Hepatocyte (in vitro differentiated cells): Measurements from ENCODE around the gene ABHD2. TPM values are rescaled to one million over a fixed set of nuclear protein-coding genes. Genes with fewer than 3 reads are reported as not detected.
"Not testable (repeated sequence)": the region's sequence is repeated elsewhere in the genome, so short reads cannot be mapped to it uniquely, and the experiment has no call there.

Source experiments
- DNase-seq: peaks from one replicate; pipeline ENCODE4 v3.0.0-alpha.2; 2016; ENCODE audit warnings: low spot score
- H2AFZ ChIP-seq: fragments of 200-600 bp; sonication (generic); 2 replicates; pipeline ENCODE4 v1.6.0; 2016; ENCODE audit warnings: antibody characterized with exemption, mild to moderate bottlenecking
- H3K27ac ChIP-seq: fragments of 200-600 bp; sonication (generic); 2 replicates; pipeline ENCODE4 v1.5.1; 2016; ENCODE audit warnings: mild to moderate bottlenecking
- H3K27me3 ChIP-seq: fragments of 200-600 bp; sonication (generic); 2 replicates; pipeline ENCODE4 v1.6.1; 2016
- H3K36me3 ChIP-seq: fragments of 200-600 bp; sonication (generic); replicated peaks from 2 replicates; pipeline ENCODE4 v1.5.1; 2016; ENCODE audit warnings: low read depth; ENCODE audit not compliant: insufficient read depth
- H3K4me1 ChIP-seq: fragments of 200-600 bp; sonication (generic); 2 replicates; pipeline ENCODE4 v1.5.1; 2016; ENCODE audit warnings: mild to moderate bottlenecking, moderate library complexity; ENCODE audit not compliant: insufficient read depth
- H3K4me2 ChIP-seq: fragments of 200-600 bp; sonication (generic); 2 replicates; pipeline ENCODE4 v1.6.0; 2016
- H3K4me3 ChIP-seq: fragments of 200-600 bp; sonication (generic); 2 replicates; pipeline ENCODE4 v1.5.1; 2016; ENCODE audit warnings: mild to moderate bottlenecking
- H3K79me2 ChIP-seq: fragments of 200-600 bp; sonication (generic); 2 replicates; pipeline ENCODE4 v1.6.0; 2017; ENCODE audit warnings: mild to moderate bottlenecking
- H3K9me2 ChIP-seq: fragments of 200-600 bp; sonication (generic); replicated peaks from 2 replicates; pipeline ENCODE4 v1.6.0; 2017; ENCODE audit warnings: mild to moderate bottlenecking; ENCODE audit not compliant: insufficient read depth
- H3K9me3 ChIP-seq: fragments of 200-600 bp; sonication (generic); 2 replicates; pipeline ENCODE4 v1.5.1; 2016; ENCODE audit warnings: low read depth, mild to moderate bottlenecking
- H4K20me1 ChIP-seq: fragments of 200-600 bp; sonication (generic); 2 replicates; pipeline ENCODE4 v1.6.0; 2016; ENCODE audit warnings: mild to moderate bottlenecking; ENCODE audit not compliant: insufficient read depth, poor library complexity, severe bottlenecking
- CTCF ChIP-seq: fragments of 200-600 bp; sonication (generic); IDR thresholded peaks from 2 replicates; pipeline ENCODE4 v1.5.1; 2016; ENCODE audit warnings: antibody characterized with exemption, mild to moderate bottlenecking; ENCODE audit not compliant: poor library complexity
- EZH2 ChIP-seq: fragments of 200-600 bp; sonication (generic); IDR thresholded peaks from 2 replicates; pipeline ENCODE4 v1.6.1; 2016; ENCODE audit warnings: antibody characterized with exemption, mild to moderate bottlenecking, borderline replicate concordance
- EZH2phosphoT487 ChIP-seq: fragments of 200-600 bp; sonication (generic); IDR thresholded peaks from one replicate; pipeline ENCODE4 v1.6.1; 2018; ENCODE audit warnings: antibody characterized with exemption, mild to moderate bottlenecking, low read depth, moderate library complexity; ENCODE audit not compliant: unreplicated experiment, severe bottlenecking
- WGBS: methylation state at CpG from one replicate; pipeline ENCODE4 v1.1.6; 2016; ENCODE audit warnings: low lambda C conversion rate; ENCODE audit errors: missing lambda C conversion rate; 5-methylcytosine and 5-hydroxymethylcytosine counted together
- polyA plus RNA-seq: library from polyadenylated mRNA; unstranded; fragments of >200 nt; fragmentation: Nextera tagmentation; extraction: Ambion mirVana; gene quantifications from 2 replicates; pipeline ENCODE4 v1.2.1, GENCODE V29; 2016
- small RNA-seq: library from RNA; depleted of rRNA; stranded (forward); fragments of <200 nt; gene quantifications from one replicate; pipeline ENCODE3, GENCODE V24; 2014
- total RNA-seq: library from RNA; depleted of rRNA; stranded (reverse); fragments of >200 nt; gene quantifications from 2 replicates; pipeline ENCODE4 v1.2.3, GENCODE V29; 2014

The ABHD2 gene
- total and polyA plus RNA-seq, 2 experiments from 2014 or later, result 11.7 to 59.7 TPM

- Histone ChIP-seq H3K27me3 (no peaks in the 10 kb centered on the region), H3K4me3 (no peak overlapping the region), H4K20me1 (no peaks in the 10 kb centered on the region), H3K4me1 (peaks cover 4% of the 10 kb centered on the region), H3K4me2 (no peak overlapping the region), H2AFZ (no peak overlapping the region), H3K9me2 (no peaks in the 10 kb centered on the region), H3K9me3 (no peaks in the 10 kb centered on the region), H3K36me3 (no peaks in the 10 kb centered on the region), H3K27ac (no peak overlapping the region), H3K79me2 (peaks cover 13% of the 10 kb centered on the region)
- 99% methylated on average over 2 of the region's 2 CpGs for WGBS
- no peak for TF ChIP-seq EZH2phosphoT487
- TF ChIP-seq EZH2, result no peak
- no peak for TF ChIP-seq CTCF
- no peak for DNase-seq
Observed at GRCh38 chr15:89248584-89248983, 160.3 kb downstream of the ABHD2 start.

- not testable (repeated sequence) for H4K20me1 ChIP-seq, H3K36me3 ChIP-seq, DNase-seq, H3K9me2 ChIP-seq, H3K4me3 ChIP-seq, H2AFZ ChIP-seq, H3K4me1 ChIP-seq, H3K9me3 ChIP-seq, H3K4me2 ChIP-seq, H3K27me3 ChIP-seq, H3K27ac ChIP-seq
- WGBS, result 94% methylated on average over 5 of the region's 5 CpGs
- peaks cover 13% of the 10 kb centered on the region for H3K79me2 ChIP-seq
Observed at GRCh38 chr15:89250142-89250541, 161.9 kb downstream of the ABHD2 start.

Small RNAs within 50 kb of the gene (small RNA-seq; reads per million reads assigned to genes)
- not detected for gene RNU7-195P

Other genes starting within 250 kb of the ABHD2 start
- gene HAPLN3, start 192.9 kb upstream of the ABHD2 start, total RNA-seq, result 4.1 and 4.2 TPM in 2 replicates
- gene HAPLN3, start 192.9 kb upstream of the ABHD2 start, polyA plus RNA-seq, result 6.6 and 7.2 TPM in 2 replicates
- 337 and 471 TPM in 2 replicates for gene MFGE8, start 175.1 kb upstream of the ABHD2 start, total RNA-seq
- 569 and 611 TPM in 2 replicates for gene MFGE8, start 175.1 kb upstream of the ABHD2 start, polyA plus RNA-seq
- not detected in 2 replicates for gene RLBP1, start 133.1 kb downstream of the ABHD2 start, total RNA-seq
- not detected in 2 replicates for gene RLBP1, start 133.1 kb downstream of the ABHD2 start, polyA plus RNA-seq
- 12.6 and 14.5 TPM in 2 replicates for gene FANCI, start 155.5 kb downstream of the ABHD2 start, total RNA-seq
- gene FANCI, start 155.5 kb downstream of the ABHD2 start, polyA plus RNA-seq, result 6.3 and 8.0 TPM in 2 replicates
- 28.0 and 54.0 TPM in 2 replicates for gene POLG, start 246.4 kb downstream of the ABHD2 start, total RNA-seq
- gene POLG, start 246.4 kb downstream of the ABHD2 start, polyA plus RNA-seq, result 34.0 and 44.1 TPM in 2 replicates